ENCODE results near the gene MTMR6.

The MTMR6 gene

GRCh38 chr13:25214491-25215252 lies 72.6 kb downstream of the MTMR6 start:
- no peak for DNase-seq

GRCh38 chr13:25213715-25214114 lies 73.6 kb downstream of the MTMR6 start:
- no peak for DNase-seq

GRCh38 chr13:25210842-25211569 lies 76.3 kb downstream of the MTMR6 start:
- DNase-seq: no peak

GRCh38 chr13:25207291-25207810 lies 79.9 kb downstream of the MTMR6 start:
- DNase-seq: no peak

GRCh38 chr13:25204863-25205262 lies 82.4 kb downstream of the MTMR6 start:
- DNase-seq: no peak

GRCh38 chr13:25203127-25203740 lies 84.1 kb downstream of the MTMR6 start:
- no peak for DNase-seq

- DNase-seq: no peak
Observed at GRCh38 chr13:25200783-25201182, 86.5 kb downstream of the MTMR6 start.

GRCh38 chr13:25198647-25199046 lies 88.6 kb downstream of the MTMR6 start:
- DNase-seq: no peak

GRCh38 chr13:25196971-25197370 lies 90.3 kb downstream of the MTMR6 start:
- no peak for DNase-seq

All from activated CD4-positive, CD25-positive, alpha-beta regulatory T cell treated with anti-CD3 and anti-CD28 coated beads, Interleukin-2, amount 50 U/mL, for 72 hours (primary cell).